DND-41 (cell line): ENCODE data around the gene MT1G.

Experiments
- CTCF ChIP-seq: IDR thresholded peaks from 2 replicates; pipeline ENCODE4 v1.5.1; 2012; ENCODE audit warnings: borderline replicate concordance, low read length, moderate library complexity, mild to moderate bottlenecking; ENCODE audit not compliant: poor library complexity, severe bottlenecking; ENCODE audit errors: extremely low read depth
- EZH2 ChIP-seq: IDR thresholded peaks from 3 replicates; pipeline ENCODE4 v1.6.1; 2012; ENCODE audit warnings: borderline replicate concordance, low read depth, mild to moderate bottlenecking, moderate library complexity, low read length, inconsistent platforms; ENCODE audit not compliant: severe bottlenecking

DNA sequence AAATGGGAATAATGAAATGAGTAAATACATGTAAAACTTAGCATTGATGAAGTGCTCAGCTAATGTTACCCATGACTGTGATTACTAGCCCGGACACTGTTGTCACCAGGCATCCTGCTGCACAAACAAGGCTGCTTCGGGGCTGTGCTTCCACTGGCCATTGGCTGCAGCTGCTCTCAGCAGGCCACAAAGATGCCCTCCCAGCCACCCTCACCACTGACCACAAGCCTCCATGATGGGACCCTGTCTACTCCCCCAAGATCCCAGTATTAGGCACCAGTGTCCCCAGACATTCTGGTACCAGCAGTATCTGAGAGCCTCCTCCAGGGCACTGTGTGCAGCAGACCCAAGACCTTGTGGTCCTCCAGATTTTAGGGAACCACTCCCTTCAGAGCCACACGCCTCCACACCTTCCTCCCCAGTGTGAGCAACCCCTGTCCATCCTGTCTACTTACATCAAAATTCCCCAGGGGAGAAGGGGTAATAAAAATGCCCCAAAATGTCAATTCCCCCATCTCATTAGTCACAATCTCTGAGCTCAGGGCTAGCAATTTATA lies 42.4 kb upstream of the MT1G start:
- TF ChIP-seq EZH2: no peak
- TF ChIP-seq CTCF: no peak
